ENCODE data around the gene TSPAN16.
"Not testable (repeated sequence)": the region's sequence is repeated elsewhere in the genome, so short reads cannot be mapped to it uniquely, and the experiment has no call there.

The TSPAN16 gene

DNA sequence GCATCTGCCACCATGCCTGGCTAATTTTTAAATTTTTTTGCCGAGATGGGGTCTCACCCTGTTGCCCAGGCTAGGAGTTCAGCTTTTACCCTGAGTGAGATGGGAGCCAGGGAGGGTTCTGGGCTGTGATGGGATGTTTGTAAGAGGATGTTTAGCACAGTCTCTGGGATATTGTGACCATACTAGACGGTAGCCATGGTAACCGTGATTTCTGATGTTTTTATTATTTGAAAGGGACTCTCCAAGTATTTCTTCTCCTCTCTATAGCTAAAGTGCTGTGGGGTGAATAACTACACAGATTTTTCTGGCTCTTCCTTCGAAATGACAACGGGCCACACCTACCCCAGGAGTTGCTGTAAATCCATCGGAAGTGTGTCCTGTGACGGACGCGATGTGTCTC is 10.4 kb downstream of the TSPAN16 start:
- no peak for FAIRE-seq

DNA sequence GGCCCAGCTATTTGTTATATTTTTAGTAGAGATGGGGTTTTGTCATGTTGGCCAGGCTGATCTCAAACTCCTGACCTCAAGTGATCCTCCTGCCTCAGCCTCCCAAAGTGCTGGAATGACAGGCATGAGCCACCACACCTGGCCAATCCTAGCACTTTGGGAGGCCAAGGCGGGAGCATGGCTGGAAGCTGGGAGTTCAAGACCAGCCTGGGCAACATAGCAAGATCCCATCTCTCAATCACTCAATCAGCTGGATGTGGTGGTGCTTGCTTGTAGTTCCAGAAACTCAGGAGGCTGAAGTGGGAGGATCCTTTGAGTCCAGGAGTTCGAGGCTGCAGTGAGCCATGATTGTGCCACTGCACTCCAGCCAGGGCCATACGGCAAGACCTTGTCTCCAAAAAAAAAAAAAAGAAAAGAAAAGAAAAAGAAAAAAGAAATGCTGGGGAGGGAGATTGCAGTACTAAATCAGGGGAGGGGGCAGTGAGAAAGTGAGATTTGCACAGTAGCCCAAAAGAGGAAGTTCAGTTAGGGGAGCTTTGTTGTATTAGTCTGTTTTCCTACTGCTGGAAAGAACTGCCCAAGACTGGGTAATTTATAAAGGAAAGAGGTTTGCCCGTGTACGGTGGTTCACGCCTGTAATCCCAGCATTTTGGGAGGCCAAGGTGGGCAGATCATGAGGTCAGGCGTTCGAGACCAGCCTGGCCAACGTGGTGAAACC is 24.5 kb downstream of the TSPAN16 start:
- FAIRE-seq; DNase-seq (ENCODE audit: low spot score): not testable (repeated sequence)

More for the DNA sequence above, 10.4 kb downstream of the TSPAN16 start:
- no peak for DNase-seq (ENCODE audit: low spot score)

DNA sequence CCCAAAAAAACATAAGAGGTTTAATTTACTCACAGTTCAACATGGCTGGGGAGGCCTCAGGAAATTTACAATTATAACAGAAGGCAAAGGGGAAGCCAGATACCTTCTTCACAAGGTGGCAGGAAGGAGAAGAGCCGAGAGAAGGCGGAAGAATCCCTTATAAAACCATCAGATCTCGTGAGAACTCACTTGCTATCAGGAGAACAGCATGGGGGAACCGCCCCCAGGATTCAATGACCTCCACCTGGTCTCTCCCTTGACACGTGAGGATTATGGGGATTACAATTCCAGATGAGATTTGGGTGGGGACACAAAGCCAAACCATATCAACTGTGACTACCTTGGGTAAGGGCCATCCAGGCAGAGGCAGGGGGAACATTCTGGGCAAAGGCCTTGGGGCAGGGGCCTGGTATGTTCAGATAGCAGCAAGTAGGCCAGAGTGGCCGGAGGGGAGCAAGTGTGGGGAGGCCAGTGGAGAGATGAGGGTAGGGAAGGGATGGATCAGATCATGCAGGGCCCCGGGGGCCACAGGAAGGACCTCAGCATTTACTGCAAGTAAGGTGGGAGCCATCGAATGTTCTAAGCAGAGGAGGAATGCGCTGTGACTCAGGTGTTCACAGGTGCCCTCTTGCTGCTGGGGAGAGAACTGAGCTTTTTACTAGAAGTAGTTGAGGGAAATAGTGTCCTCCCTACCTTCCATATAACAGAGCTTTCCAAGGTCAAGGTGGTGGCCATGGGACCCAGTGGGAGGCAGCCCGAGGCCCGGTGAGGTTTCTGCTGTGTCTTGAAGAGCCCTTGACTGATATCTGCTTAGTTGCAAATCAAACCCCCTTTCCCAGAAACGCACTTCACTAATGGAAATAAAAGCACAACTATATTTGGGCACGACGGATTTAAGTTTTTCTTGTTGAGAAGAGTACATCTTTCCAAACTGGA is 25.5 kb downstream of the TSPAN16 start:
- FAIRE-seq, result no peak
- no peak for DNase-seq (ENCODE audit: low spot score)

DNA sequence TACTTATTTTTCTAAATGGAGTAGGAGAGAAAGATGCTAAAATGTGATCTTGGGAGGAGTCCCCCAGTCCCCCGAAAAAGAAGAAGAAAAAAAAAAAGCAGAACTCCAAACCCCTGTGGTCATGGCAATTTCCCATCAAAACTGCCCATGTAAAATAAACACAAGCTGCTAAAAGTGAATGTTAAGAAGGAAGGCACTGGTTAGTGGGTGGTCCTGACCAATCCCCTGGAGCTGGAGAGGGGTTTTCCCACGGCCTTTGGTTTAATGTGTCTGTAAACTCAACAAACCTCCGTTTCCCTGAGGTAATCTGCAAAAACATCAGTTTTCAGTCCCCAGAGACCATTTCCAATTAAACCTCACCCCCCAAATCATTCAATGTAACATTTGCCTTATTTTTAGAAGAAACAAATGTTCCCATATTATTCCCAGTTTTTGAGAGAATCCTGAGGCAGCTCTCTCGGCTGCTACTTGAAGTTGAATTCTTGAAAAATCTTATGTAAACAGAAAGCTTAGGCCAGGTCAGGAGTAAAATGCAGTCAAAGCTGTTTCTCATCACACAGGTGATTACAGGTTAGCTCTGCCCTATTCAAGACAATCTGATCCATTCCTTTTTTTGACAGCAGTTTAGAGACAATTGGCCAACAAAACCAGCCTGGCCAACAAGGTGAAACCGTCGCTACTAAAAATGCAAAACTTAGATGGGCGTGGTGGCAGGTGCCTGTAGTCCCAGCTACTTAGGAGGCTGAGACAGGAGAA is 26.5 kb downstream of the TSPAN16 start:
- no peak for FAIRE-seq
- no peak for DNase-seq (ENCODE audit: low spot score)

DNA sequence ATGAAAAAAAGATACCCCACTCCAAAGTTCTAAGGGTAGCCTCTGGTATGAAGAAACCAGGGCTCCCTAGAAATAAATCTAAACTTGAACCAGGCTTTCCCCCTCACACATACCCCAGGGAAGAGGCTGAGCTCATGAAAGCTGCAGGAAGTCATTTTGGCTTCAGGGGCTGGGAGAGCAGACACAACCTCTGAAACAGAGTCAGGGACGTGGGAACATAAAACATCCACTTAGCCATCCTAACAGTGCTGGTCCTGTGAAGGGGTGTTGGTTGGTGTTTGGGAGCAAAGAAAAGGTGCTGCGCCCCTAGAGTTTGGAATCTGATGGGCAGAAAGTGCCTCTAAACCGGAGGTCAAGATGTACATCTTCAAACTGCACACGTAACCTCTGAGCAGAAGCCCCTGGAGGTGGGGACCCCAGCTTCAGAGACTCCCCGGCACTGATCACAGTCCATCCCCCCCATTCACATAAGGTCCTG is 27.7 kb downstream of the TSPAN16 start:
- FAIRE-seq (no peak), DNase-seq (ENCODE audit: low spot score) (no peak)

DNA sequence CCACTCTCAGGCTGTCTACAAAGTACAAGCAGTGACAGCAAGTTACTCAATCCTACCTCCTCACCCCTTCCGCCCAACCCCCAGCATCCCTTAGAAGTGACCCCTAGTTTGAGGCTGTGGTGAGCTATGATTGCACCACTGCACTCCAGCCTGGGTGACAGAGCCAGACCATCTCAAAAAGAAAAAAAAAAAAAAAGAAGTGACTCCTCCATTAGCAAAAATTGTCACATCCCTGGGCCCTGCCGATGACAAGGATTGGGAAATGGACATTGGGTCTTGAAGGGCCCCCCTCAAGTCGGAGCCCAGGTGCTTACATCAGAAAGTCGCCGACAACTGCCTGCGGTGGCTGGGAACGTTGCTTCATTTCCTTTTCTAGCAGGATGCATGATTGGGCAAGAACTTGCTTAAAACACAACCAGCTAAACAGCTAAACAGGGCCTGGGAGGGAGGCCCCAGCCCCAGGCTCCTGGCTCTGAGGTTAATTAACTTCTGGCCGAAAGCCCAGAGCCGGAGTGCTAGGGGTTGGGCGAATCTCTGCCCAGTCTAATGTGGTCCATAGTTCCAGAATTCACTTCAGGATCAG is 28.2 kb downstream of the TSPAN16 start:
- peak; percentile 49 for DNase-seq (ENCODE audit: low spot score)
- no peak for FAIRE-seq

DNA sequence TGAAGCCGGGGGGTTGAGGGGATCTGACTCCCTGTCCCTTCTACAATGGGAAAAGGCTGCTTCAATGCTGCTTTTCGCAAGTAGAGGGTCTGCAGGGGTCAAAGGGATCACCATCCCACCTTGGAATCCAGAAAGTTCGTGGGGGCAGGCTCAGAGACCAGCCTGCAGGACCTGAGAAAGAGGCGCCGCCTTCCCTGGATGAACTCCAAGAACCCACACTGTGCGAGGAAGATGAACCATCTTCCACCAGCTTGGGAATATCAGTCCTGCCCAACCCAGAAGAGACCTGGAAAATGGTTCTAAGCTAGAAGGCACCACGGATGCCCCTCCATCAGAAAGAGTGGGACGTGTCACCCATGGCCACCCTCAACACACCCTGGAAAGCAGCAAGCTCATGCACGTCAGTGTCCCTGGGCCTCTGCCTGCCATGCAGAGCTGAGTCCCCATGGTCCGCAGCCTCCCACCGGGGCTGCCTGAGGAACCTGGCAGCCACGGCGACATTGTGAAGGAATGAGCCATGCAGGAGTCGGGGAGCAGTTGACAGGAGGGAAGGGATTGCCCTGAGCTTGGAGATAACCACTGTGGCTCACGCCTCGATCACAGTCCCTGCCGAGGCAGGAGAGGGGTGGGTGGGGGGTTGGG is 28.9 kb downstream of the TSPAN16 start:
- DNase-seq (ENCODE audit: low spot score) (no peak), FAIRE-seq (no peak)

DNA sequence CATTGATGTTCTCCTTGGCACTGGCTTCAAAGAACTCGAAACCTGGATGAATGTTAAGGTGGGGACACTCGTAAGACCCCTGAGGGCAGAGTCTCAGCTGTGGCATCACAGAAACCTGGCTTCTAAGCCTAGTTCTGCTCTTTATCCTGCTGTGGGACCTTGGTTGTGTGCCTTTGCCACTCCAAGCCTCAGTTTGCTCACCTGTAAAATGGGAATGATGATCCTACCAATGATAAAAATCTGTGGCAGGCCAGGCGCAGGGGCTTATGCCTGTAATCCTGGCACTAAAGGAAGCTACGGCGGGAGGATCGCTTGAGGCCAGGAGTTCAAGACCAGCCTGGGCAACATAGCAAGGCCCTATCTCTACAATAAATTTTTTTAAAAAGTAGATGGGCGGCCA is 29.6 kb downstream of the TSPAN16 start:
- no peak for DNase-seq (ENCODE audit: low spot score)
- FAIRE-seq, result no peak

DNA sequence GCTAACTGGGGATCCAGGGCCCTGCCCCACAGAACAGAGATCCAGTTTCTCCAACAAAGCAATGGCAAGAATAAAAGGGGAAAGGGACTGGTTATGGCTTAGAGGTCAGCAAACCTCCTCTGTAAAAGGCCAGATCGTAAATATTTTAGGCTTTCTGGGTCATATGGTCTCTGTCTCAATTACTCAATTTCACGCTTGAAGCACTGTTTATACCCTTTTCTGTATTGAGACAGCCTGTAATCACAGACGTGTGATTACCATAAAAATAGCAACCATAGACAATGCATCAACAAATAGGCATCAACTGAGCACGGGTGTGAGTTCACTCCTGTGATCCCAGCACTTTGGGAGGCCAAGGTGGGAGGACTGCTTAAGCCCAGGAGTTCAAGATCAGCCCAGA is 34.2 kb downstream of the TSPAN16 start:
- DNase-seq (ENCODE audit: low spot score), result no peak
- no peak for FAIRE-seq

DNA sequence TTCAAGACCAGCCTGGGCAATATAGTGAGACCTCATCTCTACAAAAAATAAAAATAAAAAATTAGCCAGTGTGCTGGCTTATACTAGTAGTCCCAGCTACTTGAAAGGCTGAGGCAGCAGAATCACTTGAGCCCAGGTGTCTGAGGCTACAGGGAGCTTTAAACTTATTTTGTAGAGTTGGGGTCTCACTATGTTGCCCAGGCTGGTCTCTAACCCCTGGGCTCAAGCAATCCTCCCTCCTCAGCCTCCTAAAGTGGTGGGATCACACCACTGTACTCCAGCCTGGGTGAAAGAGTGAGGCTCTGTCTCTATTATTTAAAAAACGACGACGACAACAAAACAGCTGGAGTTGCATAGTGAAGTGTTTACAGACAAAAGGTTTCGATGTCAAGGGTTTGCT is 35.5 kb downstream of the TSPAN16 start:
- DNase-seq (ENCODE audit: low spot score), result no peak
- FAIRE-seq, result no peak

DNA sequence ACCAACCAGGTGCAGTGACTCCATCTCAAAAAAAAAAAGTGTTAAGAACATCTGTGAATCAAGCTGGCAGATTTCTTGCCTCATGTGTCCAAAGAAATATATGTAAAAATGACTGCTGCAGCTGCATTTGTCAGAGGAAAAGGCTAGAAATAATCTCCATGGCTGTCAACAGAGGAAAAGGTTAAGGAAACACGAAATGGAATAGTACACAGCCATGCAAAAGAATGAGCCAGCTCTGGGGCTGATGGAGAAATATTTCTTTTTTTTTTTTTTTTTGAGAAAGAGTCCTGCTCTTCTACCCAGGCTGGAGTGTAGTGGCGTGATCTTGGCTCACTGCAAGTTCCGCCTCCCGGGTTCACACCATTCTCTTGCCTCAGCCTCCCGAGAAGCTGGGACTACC is 36.9 kb downstream of the TSPAN16 start:
- FAIRE-seq (no peak), DNase-seq (ENCODE audit: low spot score) (no peak)

DNA sequence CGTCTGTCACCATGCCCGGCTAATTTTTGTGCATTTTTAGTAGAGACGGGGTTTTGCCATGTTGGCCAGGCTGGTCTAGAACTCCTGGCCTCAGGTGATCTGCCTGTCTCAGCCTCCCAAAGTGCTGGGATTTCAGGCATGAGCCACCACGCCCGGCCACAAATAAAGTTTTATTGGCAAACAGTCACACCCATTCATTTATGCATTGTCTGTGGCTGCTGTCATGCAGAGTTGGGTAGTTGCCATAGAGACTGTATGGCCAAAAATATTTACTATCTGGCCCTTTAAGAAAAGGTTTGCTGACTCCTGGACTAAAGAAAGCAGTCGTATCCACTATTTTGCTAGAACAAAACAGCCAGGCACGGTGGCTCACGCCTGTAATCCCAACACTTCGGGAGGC is 37.9 kb downstream of the TSPAN16 start:
- DNase-seq (ENCODE audit: low spot score); FAIRE-seq: not testable (repeated sequence)

DNA sequence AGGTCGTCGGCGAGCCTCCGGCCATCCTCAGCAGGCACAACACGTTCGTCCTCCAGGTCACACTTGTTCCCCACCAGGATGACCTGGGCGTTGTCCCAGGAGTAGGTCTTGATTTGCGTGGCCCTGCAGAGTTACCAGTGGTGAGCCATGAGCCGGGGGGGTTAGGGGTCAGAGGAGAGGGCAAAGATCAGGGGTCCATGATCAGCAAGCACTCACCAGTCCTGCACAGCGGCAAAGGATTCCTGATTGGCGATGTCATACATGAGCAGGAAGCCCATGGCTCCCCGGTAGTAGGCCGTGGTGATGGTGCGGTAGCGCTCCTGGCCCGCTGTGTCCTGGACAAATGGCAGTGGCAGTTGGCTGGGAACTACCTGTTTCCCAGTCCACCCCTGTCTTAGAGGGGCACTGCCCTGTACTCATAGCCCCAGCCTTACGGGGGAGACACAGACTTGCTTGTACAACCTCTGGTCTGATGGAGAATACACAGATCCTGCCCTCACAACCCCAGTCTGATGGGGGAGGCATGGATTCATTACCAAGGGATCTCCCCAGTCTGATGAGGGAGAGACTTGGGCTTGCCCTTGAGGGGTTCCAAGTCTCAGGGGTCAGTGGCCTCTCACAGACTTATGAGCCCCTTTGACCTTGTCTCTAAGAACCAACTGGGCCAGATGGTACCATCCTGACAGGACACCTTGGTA is 39.6 kb downstream of the TSPAN16 start:
- DNase-seq (ENCODE audit: low spot score) (no peak), FAIRE-seq (no peak)

DNA sequence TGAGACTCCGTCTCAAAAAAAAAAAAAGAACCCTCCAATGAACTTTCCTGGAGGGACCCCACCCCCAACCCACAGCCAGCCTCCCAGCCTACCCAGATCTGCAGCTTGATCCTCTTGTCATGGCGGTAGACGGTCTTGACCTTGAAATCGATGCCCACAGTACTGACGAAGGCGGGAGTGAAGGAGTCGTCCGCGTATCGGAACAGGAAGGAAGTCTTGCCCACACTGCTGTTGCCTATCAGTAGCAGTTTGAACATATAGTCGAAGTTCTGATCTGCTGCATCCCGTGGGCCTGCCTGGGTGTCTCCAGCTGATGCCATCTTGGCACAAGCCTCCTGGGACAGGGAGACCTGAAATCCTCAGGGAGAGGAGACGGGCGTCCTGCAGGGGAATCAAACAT is 41.1 kb downstream of the TSPAN16 start:
- no peak for DNase-seq (ENCODE audit: low spot score)
- FAIRE-seq, result no peak

DNA sequence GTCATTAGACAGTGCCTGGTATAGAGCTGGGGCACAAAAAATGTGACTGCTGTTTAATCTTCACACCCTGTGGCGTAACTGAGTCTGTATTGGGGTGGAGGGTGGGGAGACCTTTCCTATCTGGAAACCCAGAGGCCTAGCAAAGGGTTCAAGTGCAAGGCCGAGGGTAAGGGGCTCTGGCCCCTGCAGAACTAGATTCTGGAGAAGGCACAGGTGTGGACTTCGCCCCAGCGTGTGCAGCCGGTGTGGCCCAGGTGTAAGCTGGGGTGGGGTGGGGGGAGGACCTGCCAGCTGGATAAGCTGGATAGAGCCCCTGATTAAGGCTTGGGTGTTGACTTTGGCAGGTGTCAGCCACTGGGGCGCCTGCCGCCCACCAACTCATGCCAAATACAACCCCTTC is 42.2 kb downstream of the TSPAN16 start:
- FAIRE-seq (no peak), DNase-seq (ENCODE audit: low spot score) (no peak)

DNA sequence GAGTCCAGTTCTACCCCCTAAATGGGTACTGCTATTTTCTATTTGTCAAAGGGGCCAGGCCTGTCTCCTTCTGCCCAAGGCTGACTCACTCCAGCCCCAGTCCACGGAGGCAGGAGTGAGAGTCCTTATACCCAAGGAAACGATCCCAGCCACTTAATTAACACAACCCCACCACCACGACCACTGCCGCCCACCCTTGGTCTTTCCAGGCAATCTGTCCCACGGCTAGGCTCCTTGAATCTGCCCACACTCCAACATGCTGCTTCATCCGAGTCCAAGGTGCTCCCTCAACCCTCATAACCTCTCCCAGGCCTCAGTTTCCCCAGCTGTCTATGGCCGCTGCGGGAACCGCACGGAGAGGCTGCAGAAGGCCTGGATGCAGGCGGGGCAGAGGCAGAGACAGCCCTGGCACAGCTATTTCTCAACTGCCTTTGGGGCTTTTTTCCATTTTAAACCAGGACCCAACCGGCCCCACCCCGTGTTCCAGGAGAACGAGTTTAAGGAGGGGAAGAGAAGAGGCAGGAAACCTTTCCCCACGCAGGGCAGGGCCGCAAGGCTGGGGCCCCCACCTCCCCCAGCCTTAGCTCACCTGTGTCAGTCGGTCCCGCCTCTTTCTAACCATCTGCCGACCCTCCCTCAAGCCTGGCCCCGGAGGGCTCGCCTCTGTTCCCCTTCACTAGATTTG is 42.8 kb downstream of the TSPAN16 start:
- FAIRE-seq (no peak), DNase-seq (ENCODE audit: low spot score) (no peak)

DNA sequence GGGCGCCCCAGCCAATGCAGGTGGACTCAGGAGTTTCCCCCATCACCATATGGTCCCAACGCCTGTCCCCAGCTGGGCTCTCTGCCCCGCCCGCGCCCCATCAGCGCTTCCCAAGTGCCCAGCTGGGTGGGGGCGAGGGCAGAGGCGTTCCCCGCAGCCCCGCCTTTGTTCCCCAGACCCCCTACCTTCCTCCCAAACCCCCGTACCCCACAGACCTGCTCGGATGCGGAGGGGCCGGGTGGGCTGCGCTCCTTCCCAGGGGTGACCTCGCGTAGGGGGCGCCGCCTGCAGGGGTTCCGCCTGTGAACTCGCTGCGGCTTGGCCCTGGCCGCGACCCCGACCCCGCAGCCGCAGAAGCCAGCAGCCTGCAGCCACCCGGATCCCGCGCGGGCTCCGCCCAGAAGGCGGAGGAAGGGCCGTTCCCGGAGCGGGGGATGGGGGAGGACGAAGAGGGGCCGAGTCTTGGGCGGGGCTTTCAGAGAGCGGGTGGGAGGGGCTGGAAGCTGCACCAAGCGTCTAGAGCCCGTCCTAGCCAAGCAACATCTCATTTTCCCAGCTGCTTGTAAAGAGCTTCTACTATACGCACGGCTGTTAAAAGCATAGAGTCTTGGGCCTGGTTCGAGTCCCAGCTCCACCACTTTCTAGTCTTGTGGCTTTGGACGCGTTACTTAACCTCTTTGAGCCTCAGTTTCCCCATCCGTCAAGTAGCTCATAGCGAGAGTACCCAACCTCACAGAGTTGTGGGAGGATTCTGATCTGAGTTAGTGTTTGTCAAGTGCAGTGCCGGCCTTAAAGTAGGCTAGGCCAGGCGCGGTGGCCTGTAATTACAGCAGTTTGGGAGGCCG is 43.5 kb downstream of the TSPAN16 start, which contains the start of gene RAB3D:
RAB3D (minus strand) TSS at position 404 of the 845 bp plus-strand sequence. CDS start 2,258 bp downstream, outside the sequence.
- DNase-seq (ENCODE audit: low spot score) (no peak), FAIRE-seq (no peak)

DNA sequence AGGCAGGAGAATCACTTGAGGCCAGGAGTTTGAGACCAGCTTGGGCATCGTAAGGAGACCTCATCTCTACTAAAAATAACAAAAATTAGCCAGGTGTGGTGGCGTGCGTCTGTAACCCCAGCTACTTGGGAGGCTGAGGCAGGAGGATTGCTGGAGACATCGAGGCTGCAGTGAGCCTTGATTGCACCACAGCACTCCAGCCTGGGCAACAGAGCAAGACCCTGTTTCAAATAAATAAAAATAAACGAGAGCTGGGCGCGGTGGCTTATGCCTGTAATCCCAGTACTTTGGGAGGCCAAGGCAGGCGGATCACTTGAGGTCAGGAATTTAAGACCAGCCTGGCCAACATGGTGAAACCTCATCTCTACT is 44.1 kb downstream of the TSPAN16 start:
- not testable (repeated sequence) for DNase-seq (ENCODE audit: low spot score); FAIRE-seq

DNA sequence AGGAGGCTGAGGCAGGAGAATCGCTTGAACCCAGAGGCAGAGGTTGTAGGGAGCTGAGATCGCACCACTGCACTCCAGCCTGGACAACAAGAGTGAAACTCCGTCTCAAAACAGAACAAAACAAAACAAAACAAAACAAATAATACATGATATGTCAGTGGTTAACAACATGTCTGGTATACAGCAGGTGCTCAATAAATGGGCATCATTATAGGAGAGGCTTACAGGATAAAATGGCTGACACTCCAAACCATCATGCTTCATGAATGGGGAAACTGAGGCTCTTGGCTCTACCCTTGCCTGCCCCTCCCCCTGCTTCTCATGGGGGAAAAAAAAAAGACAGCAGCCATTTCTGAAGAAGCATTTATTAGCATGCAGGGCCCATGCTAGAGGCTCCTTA is 46.5 kb downstream of the TSPAN16 start:
- no peak for DNase-seq (ENCODE audit: low spot score)
- no peak for FAIRE-seq

Measured in urothelium cell line (cell line).